Suppressor macrophage treated with lipopolysaccharide for 4 hours (primary cell): ENCODE results near the gene ALDH1L2.
"Not testable (repeated sequence)": the region's sequence is repeated elsewhere in the genome, so short reads cannot be mapped to it uniquely, and the experiment has no call there.

Source experiments
- DNase-seq: peaks from one replicate; pipeline ENCODE4 v3.0.0-alpha.2; 2020

ALDH1L2 gene

GRCh38 chr12:105030820-105031807 is 53.1 kb downstream of the ALDH1L2 start:
- DNase-seq = peak; percentile 23

- DNase-seq = no peak
These were observed 57.8 kb downstream of the ALDH1L2 start for GRCh38 chr12:105026411-105026810.

- no peak for DNase-seq
These were observed 58.4 kb downstream of the ALDH1L2 start for GRCh38 chr12:105025890-105026289.

GRCh38 chr12:105024928-105025327 is 59.3 kb downstream of the ALDH1L2 start:
- no peak for DNase-seq

GRCh38 chr12:105020241-105020962 is 63.9 kb downstream of the ALDH1L2 start:
- no peak for DNase-seq

- no peak for DNase-seq
These were observed 65.5 kb downstream of the ALDH1L2 start for GRCh38 chr12:105018776-105019175.

- peak; percentile 16 for DNase-seq
These were observed 66.2 kb downstream of the ALDH1L2 start for GRCh38 chr12:105018012-105018411.

- no peak for DNase-seq
These were observed 68.7 kb downstream of the ALDH1L2 start for GRCh38 chr12:105015543-105015942.

- DNase-seq = no peak
These were observed 69.7 kb downstream of the ALDH1L2 start for GRCh38 chr12:105014603-105015002.

- peak; percentile 20 for DNase-seq
These were observed 70.4 kb downstream of the ALDH1L2 start for GRCh38 chr12:105013892-105014291.

- no peak for DNase-seq
These were observed 82.8 kb downstream of the ALDH1L2 start for GRCh38 chr12:105001476-105001875.

GRCh38 chr12:104999347-104999685 is 84.9 kb downstream of the ALDH1L2 start:
- no peak for DNase-seq

GRCh38 chr12:104998423-104999346 is 85.6 kb downstream of the ALDH1L2 start:
- DNase-seq = no peak

GRCh38 chr12:104997541-104997940 is 86.7 kb downstream of the ALDH1L2 start:
- peak; percentile 84 for DNase-seq

- peak; percentile 67 for DNase-seq
These were observed 89.9 kb downstream of the ALDH1L2 start for GRCh38 chr12:104994336-104994735.

- no peak for DNase-seq
These were observed 92.6 kb downstream of the ALDH1L2 start for GRCh38 chr12:104991565-104992128.

- DNase-seq = no peak
These were observed 93.3 kb downstream of the ALDH1L2 start for GRCh38 chr12:104990950-104991349.

GRCh38 chr12:104986022-104986941 is 98.0 kb downstream of the ALDH1L2 start, which contains the start of gene NOPCHAP1:
Gene NOPCHAP1 (plus strand): TSS chr12:104986316. CDS start chr12:104986353, 37 bp downstream.
- DNase-seq = peak; percentile 92

- no peak for DNase-seq
These were observed 99.1 kb downstream of the ALDH1L2 start for GRCh38 chr12:104985206-104985605.

GRCh38 chr12:104977688-104978087 is 106.6 kb downstream of the ALDH1L2 start:
- not testable (repeated sequence) for DNase-seq

GRCh38 chr12:104976703-104977102 is 107.6 kb downstream of the ALDH1L2 start:
- DNase-seq = no peak
